Fibroblast of mammary gland (primary cell): ENCODE data around the gene PPT1.
A peak's percentile ranks its signal among the peaks of the same experiment; 100 is the strongest.

Experiments used
- DNase-seq: peaks from one replicate; pipeline ENCODE4 v3.0.0-alpha.2; 2010; ENCODE audit warnings: low read depth
- H3K4me3 ChIP-seq: 2 replicates; pipeline ENCODE4 v1.5.1; 2011; ENCODE audit warnings: low read depth, mild to moderate bottlenecking, low read length, moderate library complexity; ENCODE audit not compliant: control insufficient read depth
- TF ChIP-seq, protein P1 (sequence below): conservative IDR thresholded peaks from 2 replicates; pipeline ENCODE4 v1.5.1; 2011; ENCODE audit warnings: low read depth, low read length, inconsistent platforms; ENCODE audit not compliant: control insufficient read depth, insufficient read depth

PPT1 gene

DNA sequence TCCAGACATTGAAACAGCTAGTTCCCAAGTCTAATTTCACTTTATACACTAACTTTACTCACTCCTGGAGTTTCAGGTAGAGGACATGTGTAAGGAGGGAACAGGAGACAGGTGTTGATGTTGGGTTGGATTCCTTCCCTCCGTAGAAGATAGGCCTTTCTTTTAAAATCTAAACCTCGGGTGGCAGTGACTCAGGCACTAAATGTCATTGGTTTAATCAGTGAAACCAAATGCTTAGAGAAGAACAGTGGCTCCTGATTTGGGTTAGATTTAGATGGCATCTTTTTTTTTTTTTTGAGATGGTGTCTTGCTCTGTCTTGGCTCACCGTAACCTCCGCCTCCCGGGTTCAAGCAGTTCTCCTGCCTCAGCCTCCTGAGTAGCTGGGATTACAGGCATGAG lies 49.3 kb downstream of the PPT1 start:
- DNase-seq = no peak
- TF ChIP-seq, protein P1, sequence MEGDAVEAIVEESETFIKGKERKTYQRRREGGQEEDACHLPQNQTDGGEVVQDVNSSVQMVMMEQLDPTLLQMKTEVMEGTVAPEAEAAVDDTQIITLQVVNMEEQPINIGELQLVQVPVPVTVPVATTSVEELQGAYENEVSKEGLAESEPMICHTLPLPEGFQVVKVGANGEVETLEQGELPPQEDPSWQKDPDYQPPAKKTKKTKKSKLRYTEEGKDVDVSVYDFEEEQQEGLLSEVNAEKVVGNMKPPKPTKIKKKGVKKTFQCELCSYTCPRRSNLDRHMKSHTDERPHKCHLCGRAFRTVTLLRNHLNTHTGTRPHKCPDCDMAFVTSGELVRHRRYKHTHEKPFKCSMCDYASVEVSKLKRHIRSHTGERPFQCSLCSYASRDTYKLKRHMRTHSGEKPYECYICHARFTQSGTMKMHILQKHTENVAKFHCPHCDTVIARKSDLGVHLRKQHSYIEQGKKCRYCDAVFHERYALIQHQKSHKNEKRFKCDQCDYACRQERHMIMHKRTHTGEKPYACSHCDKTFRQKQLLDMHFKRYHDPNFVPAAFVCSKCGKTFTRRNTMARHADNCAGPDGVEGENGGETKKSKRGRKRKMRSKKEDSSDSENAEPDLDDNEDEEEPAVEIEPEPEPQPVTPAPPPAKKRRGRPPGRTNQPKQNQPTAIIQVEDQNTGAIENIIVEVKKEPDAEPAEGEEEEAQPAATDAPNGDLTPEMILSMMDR = no peak

DNA sequence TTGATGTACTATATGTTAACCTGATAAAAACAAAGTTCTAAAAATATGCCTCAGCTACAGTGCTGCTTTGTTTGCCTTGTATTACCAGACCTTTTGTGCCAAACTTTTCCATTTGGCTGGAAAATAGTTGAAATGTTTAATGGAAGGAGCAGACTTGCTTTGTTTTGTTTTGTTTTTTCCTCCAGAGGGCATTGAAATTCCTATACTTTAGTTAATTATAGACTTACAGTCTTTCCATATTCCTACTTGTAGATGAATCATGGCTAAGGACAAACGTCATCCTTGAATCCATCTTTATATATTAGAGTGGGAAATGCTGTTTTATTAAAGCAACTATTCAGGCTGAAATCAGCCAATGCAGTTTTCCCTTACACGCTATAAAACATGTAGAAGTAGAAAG lies 49.8 kb downstream of the PPT1 start:
- DNase-seq = no peak
- H3K4me3 ChIP-seq = no peak overlapping the region
- TF ChIP-seq, protein P1 = no peak

More for the DNA sequence above, 49.3 kb downstream of the PPT1 start:
- H3K4me3 ChIP-seq = no peak overlapping the region

DNA sequence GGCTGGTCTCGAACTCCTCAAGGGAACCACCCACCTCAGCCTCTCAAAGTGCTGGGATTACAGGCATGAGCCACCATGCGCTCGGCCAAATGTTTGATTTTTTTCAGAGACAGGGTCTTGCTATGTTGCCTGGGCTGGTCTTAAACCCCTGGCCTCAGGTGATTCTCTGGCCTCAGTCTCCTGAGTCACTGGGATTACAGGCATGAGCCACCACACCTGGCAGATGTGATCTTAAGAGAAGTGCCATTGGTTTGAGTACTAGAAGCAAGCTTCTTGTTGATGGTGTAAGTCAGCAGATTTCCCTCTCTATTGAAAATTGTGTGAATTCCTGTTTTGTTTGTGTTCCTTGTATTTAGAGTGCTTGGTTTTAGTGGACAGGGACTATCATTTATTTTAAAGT lies 51.3 kb downstream of the PPT1 start:
- no peak overlapping the region for H3K4me3 ChIP-seq
- TF ChIP-seq, protein P1 = no peak
- DNase-seq = no peak

DNA sequence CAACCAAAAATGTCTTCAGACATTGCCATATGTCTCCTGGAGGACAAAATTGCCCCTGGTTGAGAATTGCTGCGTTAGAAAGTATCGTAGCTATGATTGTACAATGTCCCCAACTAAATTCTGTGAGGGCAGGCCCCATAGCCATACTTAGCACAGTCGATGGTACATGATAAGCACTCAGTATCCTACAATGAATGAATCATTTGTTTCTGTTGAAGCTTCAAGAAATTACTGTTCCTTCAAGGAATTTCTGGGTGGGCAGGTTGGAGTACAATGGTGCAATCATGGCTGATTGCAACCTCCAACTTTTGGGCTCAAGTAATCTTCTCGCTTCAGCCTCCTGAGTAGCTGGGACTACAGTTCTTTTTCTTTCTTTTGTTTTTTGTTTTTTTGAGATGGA lies 51.9 kb downstream of the PPT1 start:
- peak; percentile 35 for DNase-seq
- TF ChIP-seq, protein P1 = no peak
- no peak overlapping the region for H3K4me3 ChIP-seq

DNA sequence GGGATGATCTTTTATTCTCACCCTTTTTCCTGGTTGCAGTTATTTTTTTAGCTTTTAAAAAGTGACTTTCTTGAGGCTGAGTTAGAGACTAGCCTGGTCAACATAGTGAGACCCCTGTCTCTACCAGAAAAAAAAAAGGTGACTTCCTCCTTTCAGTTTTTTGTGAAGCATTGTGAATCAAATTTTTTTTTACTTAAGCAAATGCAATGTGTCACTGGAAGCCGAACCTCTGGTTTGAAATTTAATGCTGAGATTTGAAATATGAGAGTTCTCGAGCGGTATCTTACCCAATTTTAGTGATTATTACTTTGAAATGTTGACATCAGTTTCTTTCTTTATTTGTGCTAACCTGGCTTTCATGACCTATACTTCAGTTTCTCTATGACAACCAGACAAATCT lies 52.9 kb downstream of the PPT1 start:
- H3K4me3 ChIP-seq = no peak overlapping the region
- DNase-seq = no peak
- TF ChIP-seq, protein P1 = no peak

DNA sequence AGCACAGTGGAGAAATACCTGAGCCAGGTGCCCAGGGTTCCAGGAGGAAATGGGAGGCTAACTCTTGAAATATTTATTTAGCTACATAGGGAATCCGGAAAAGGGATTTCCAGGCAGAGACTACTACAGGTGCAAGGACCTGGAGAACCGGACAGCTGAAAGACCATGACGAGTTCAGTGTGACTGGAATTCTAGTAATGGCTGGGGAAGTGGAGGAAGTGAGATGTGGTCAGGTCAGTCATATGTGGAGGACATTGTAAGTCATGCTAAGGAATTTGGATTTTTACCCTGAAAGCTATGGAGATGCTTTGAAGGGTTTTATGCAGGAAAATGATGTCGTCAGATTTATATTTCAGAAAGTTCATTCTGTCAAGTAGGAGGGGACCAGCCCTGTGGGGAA lies 54.7 kb downstream of the PPT1 start:
- peak overlapping the region; percentile 99 for H3K4me3 ChIP-seq
- no peak for DNase-seq
- TF ChIP-seq, protein P1 = no peak

DNA sequence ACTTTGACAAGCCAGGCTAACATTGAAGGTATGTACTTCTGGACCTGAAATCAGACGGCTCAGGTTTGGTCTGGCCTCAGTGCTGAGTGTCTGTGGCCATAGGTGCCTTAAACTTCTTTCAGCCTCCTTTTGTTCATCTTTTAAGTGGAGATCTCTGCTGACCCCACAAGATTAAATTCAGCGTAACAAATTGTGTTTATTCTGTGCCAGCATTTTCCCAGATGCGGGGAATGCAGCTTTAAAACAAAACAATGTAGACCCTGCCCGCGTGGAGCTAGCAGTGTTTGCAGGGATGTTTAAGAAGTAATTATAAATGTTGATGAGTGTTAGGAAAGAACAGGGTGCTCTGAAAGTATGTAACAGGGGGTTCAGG lies 55.6 kb downstream of the PPT1 start:
- DNase-seq = no peak
- TF ChIP-seq, protein P1 = no peak
- H3K4me3 ChIP-seq = peak overlapping the region; percentile 99
